ENCODE measurements around the gene KCNIP4. TPM values are rescaled to one million over a fixed set of nuclear protein-coding genes. Genes with fewer than 3 reads are reported as not detected.

KCNIP4 gene
- total and polyA plus RNA-seq, 2 of the 4 experiments (the other 2 are of a cell fraction), result not detected

- Histone ChIP-seq H3K79me1 (ENCODE audit: low read depth in 1 of 2, low read length in 2 of 2) (no peaks in the 10 kb centered on the region), H3K9me3 (ENCODE audit: control insufficient read depth, insufficient read depth, low read length) (peaks cover 4% of the 10 kb centered on the region), H3K18ac (ENCODE audit: low read depth, low read length) (no peak overlapping the region), H3K4me1 (ENCODE audit: control insufficient read depth, insufficient read depth, low read length) (no peaks in the 10 kb centered on the region), H2BK5ac (ENCODE audit: low read depth, low read length, poor library complexity, severe bottlenecking) (no peak overlapping the region), H4K8ac (ENCODE audit: low read depth in 2 of 2, low read length in 2 of 2) (no peak overlapping the region), H2AFZ (replicated peaks; ENCODE audit: low read length, poor library complexity) (no peak overlapping the region), H3K23ac (ENCODE audit: low read depth, low read length) (no peak overlapping the region), H4K91ac (ENCODE audit: insufficient read depth, low read depth, low read length) (no peak overlapping the region), H4K5ac (ENCODE audit: low read depth, low read length) (no peak overlapping the region), H2BK15ac (ENCODE audit: low read depth, low read length) (no peak overlapping the region), H3K14ac (replicated peaks; ENCODE audit: low read depth, low read length) (no peak overlapping the region), H2BK20ac (ENCODE audit: low read depth, low read length) (no peak overlapping the region), H3K36me3 (ENCODE audit: control insufficient read depth, insufficient read depth, low read length) (no peaks in the 10 kb centered on the region), H3K56ac (ENCODE audit: extremely low read depth, insufficient read depth, low read length) (no peak overlapping the region), H2AK9ac (replicated peaks; ENCODE audit: low read depth, low read length, poor library complexity) (no peak overlapping the region), H3K4me3 (ENCODE audit: insufficient read depth, low read depth, low read length) (no peak overlapping the region), H3K27me3 (ENCODE audit: control insufficient read depth, insufficient read depth, low read length) (no peaks in the 10 kb centered on the region), H3K4me2 (ENCODE audit: low read depth, low read length) (no peak overlapping the region), H2BK120ac (ENCODE audit: low read depth, low read length) (no peak overlapping the region), H3K9ac (ENCODE audit: low read depth, low read length) (no peak overlapping the region), H4K20me1 (ENCODE audit: insufficient read depth, low read length) (no peaks in the 10 kb centered on the region), H3K27ac (ENCODE audit: insufficient read depth, low read length) (no peak overlapping the region), H3K9me1 (ENCODE audit: insufficient read depth, low read length) (no peaks in the 10 kb centered on the region), H3K4ac (ENCODE audit: low read depth, low read length) (no peak overlapping the region), H2AK5ac (ENCODE audit: low read depth, low read length) (no peak overlapping the region)
- TF ChIP-seq CEBPB (IDR thresholded peaks at IDR 0.05; ENCODE audit: low read depth, low read length), result no peak
- TF ChIP-seq RFX5 (IDR thresholded peaks at IDR 0.05; ENCODE audit: low read depth, low read length), result no peak
- TF ChIP-seq RAD21 (IDR thresholded peaks at IDR 0.05; ENCODE audit: low read length), result no peak
- no peak for TF ChIP-seq MXI1 (IDR thresholded peaks at IDR 0.05; ENCODE audit: borderline replicate concordance, low read depth, low read length)
- TF ChIP-seq CTCF (conservative IDR thresholded peaks at IDR 0.05; ENCODE audit: low read depth, low read length), result no peak
- no peak for TF ChIP-seq POLR2A (IDR thresholded peaks at IDR 0.05; ENCODE audit: low read depth, low read length)
- no peak for TF ChIP-seq BHLHE40 (IDR thresholded peaks at IDR 0.05; ENCODE audit: low read depth, low read length)
- TF ChIP-seq MAZ (IDR thresholded peaks at IDR 0.05; ENCODE audit: borderline replicate concordance, low read depth, low read length), result no peak
- TF ChIP-seq CHD1 (IDR thresholded peaks at IDR 0.05; ENCODE audit: low read depth, low read length), result no peak
- no peak for TF ChIP-seq FOS (IDR thresholded peaks at IDR 0.05; ENCODE audit: low read depth, low read length)
- TF ChIP-seq USF2 (IDR thresholded peaks at IDR 0.05; ENCODE audit: low read depth, low read length), result no peak
- no peak for TF ChIP-seq MAFK (IDR thresholded peaks at IDR 0.05; ENCODE audit: low read depth, low read length)
- no peak for TF ChIP-seq SMC3 (IDR thresholded peaks at IDR 0.05; ENCODE audit: low read depth, low read length)
- no peak for TF ChIP-seq ELK1 (IDR thresholded peaks at IDR 0.05; ENCODE audit: borderline replicate concordance, low read depth, low read length)
- TF ChIP-seq RCOR1 (IDR thresholded peaks at IDR 0.05; ENCODE audit: insufficient replicate concordance, low read length), result no peak
- no peak for TF ChIP-seq NFE2L2 (IDR thresholded peaks at IDR 0.05; ENCODE audit: low read depth, low read length)
- DNase-seq (no peak), ATAC-seq (ENCODE audit: low read depth) (no peak)
- CTCF ChIA-PET, result no interaction called here
- POLR2A ChIA-PET (ENCODE audit: unreplicated experiment), result no interaction called here
- dilution Hi-C loops (cut with HindIII; ENCODE audit: low sequenced_read_pairs, unreplicated experiment) (no loop called here), in situ Hi-C loops (cut with MboI; ENCODE audit: low sequenced_read_pairs) (no loop called here), intact Hi-C loops (cut with micrococcal nuclease) (no loop called here)
- BruUV-seq (replicated peaks), result no TSS peak
- 20% methylated on average over 1 of the region's 8 CpGs; no CpG with 5 or more reads in 1 of the 2 experiments for WGBS, 2 experiments (ENCODE audit: extremely low coverage in 2 of 2, insufficient read length in 1 of 2)
These were observed 1089.3 kb downstream of the KCNIP4 start for GRCh38 chr4:20859097-20859781.
